Measurements from ENCODE around the gene SCML2.
"Not testable (repeated sequence)": the region's sequence is repeated elsewhere in the genome, so short reads cannot be mapped to it uniquely, and the experiment has no call there.

Gene SCML2

GRCh38 chrX:18271309-18271708 is 83.2 kb downstream of the SCML2 start:
- DNase-seq (ENCODE audit: low spot score), result no peak

- no peak for DNase-seq (ENCODE audit: low spot score)
Observed at GRCh38 chrX:18255059-18255458, 99.4 kb downstream of the SCML2 start.

- no peak for DNase-seq (ENCODE audit: low spot score)
Observed at GRCh38 chrX:18252644-18253359, 101.7 kb downstream of the SCML2 start.

GRCh38 chrX:18229646-18230045 is 124.8 kb downstream of the SCML2 start:
- DNase-seq (ENCODE audit: low spot score), result not testable (repeated sequence)

GRCh38 chrX:18228069-18228468 is 126.4 kb downstream of the SCML2 start:
- no peak for DNase-seq (ENCODE audit: low spot score)

- DNase-seq (ENCODE audit: low spot score), result no peak
Observed at GRCh38 chrX:18227458-18227857, 127.0 kb downstream of the SCML2 start.

GRCh38 chrX:18220786-18221185 is 133.7 kb downstream of the SCML2 start, which contains the start of gene BEND2:
Gene BEND2, minus strand, starts transcription at chrX:18220886. Its CDS starts 136 bp downstream, at chrX:18220750.
- DNase-seq (ENCODE audit: low spot score), result no peak

- peak; percentile 2 for DNase-seq (ENCODE audit: low spot score)
Observed at GRCh38 chrX:18210470-18210869, 144.0 kb downstream of the SCML2 start.

GRCh38 chrX:18206657-18207056 is 147.8 kb downstream of the SCML2 start:
- no peak for DNase-seq (ENCODE audit: low spot score)

GRCh38 chrX:18203631-18204030 is 150.9 kb downstream of the SCML2 start:
- no peak for DNase-seq (ENCODE audit: low spot score)

GRCh38 chrX:18194688-18195087 is 159.8 kb downstream of the SCML2 start:
- no peak for DNase-seq (ENCODE audit: low spot score)

Data from hematopoietic multipotent progenitor cell treated with erythropoietin and hydrocortisone succinate and interleukin-3 and kit ligand, for 15 days (in vitro differentiated cells).